ENCODE data around the gene C1orf232. TPM values are rescaled to one million over a fixed set of nuclear protein-coding genes. Genes with fewer than 3 reads are reported as not detected.

C1orf232 gene
- total RNA-seq, 1 experiment from 2014 or later, result not detected

GRCh38 chr1:26121854-26122773 is 46.6 kb downstream of the C1orf232 start (continued):
- TF ChIP-seq ZBTB33 (IDR thresholded peaks at IDR 0.05; ENCODE audit: extremely low read depth, insufficient replicate concordance, low read length), result no peak

- TF ChIP-seq CEBPB (IDR thresholded peaks at IDR 0.05; ENCODE audit: low read depth) (no peak), EZH2 (IDR thresholded peaks at IDR 0.05) (no peak), RAD21 (IDR thresholded peaks at IDR 0.05; ENCODE audit: low read depth) (no peak), CBX3 (IDR thresholded peaks at IDR 0.05; ENCODE audit: low read depth) (no peak), SIN3A (IDR thresholded peaks at IDR 0.05; ENCODE audit: low read depth) (no peak), ZNF274 (IDR thresholded peaks at IDR 0.05; ENCODE audit: low read depth, low read length) (no peak), POLR2AphosphoS5 (IDR thresholded peaks at IDR 0.05; ENCODE audit: low read depth, low read length) (no peak), YY1 (IDR thresholded peaks at IDR 0.05; ENCODE audit: extremely low read depth, insufficient replicate concordance, low read depth, low read length) (no peak), POLR2A (IDR thresholded peaks at IDR 0.05; ENCODE audit: borderline replicate concordance, extremely low read depth, insufficient read depth, insufficient read length) (no peak), MAX (IDR thresholded peaks at IDR 0.05) (no peak), TCF7L2 (IDR thresholded peaks at IDR 0.05; ENCODE audit: borderline replicate concordance, extremely low read depth, insufficient read depth, insufficient read length) (no peak), SP1 (IDR thresholded peaks at IDR 0.05; ENCODE audit: low read depth) (no peak), ELF1 (IDR thresholded peaks at IDR 0.05; ENCODE audit: borderline replicate concordance, low read depth) (no peak), CTCF (IDR thresholded peaks at IDR 0.05 in 2 of 3, conservative IDR thresholded peaks at IDR 0.05 in 1 of 3; ENCODE audit: borderline replicate concordance in 1 of 3, insufficient read depth in 1 of 3, low read depth in 2 of 3, low read length in 2 of 3) (no peak), FOSL1 (IDR thresholded peaks at IDR 0.05; ENCODE audit: low read depth) (no peak)
- Histone ChIP-seq H3K4me3 (replicated peaks in 1 of 2; ENCODE audit: low read depth in 1 of 2, low read length in 2 of 2) (no peak overlapping the region), H3K27me3 (ENCODE audit: insufficient read depth, low read length) (no peaks in the 10 kb centered on the region), H4K20me1 (ENCODE audit: insufficient read depth) (peaks cover 3% of the 10 kb centered on the region; the same call in 1 of the 2 replicates), H3K27ac (ENCODE audit: low read depth, low read length) (no peak overlapping the region), H3K9me2 (ENCODE audit: insufficient read depth) (no peaks in the 10 kb centered on the region), H2AFZ (ENCODE audit: low read depth, low read length, poor library complexity, severe bottlenecking) (no peak overlapping the region), H3K4me1 (ENCODE audit: control insufficient read depth in 1 of 2, insufficient read depth in 2 of 2, low read length in 2 of 2) (peaks cover 13 to 35% of the 10 kb centered on the region in 2 experiments), H3K9ac (ENCODE audit: low read length) (no peak overlapping the region), H3K36me3 (ENCODE audit: control insufficient read depth in 1 of 2, insufficient read depth in 2 of 2, low read length in 2 of 2) (0 out of 4 replicates have a peak, but pooled peaks cover 0 to under 1% of the 10 kb centered on the region in 2 experiments), H3K9me3 (ENCODE audit: control insufficient read depth in 1 of 2, insufficient read depth in 1 of 2, low read depth in 1 of 2, low read length in 2 of 2) (no peaks in the 10 kb centered on the region), H3K4me2 (ENCODE audit: low read length) (no peak overlapping the region), H3K79me2 (ENCODE audit: insufficient read depth, low read length) (peaks cover 4% of the 10 kb centered on the region; the same call in 1 of the 2 replicates)
- POLR2A ChIA-PET, result no interaction called here
- DNase-seq (ENCODE audit: low read depth, low spot score), result no peak
- no peak for ATAC-seq
- RAD21 ChIA-PET (ENCODE audit: low non-redundant PET in 1 of 2, low total read pairs in 2 of 2, uncharacterized antibody in 2 of 2, unreplicated experiment in 2 of 2), result no interaction called here
- CTCF ChIA-PET, result no interaction called here
- BruUV-seq (replicated peaks), result no TSS peak
- intact Hi-C loops (cut with micrococcal nuclease), result no loop called here
Observed at GRCh38 chr1:26119892-26120608, 48.7 kb downstream of the C1orf232 start.
